Hypothalamus (tissue), 51 donors: ENCODE measurements around the gene ECSCR.
A peak's percentile ranks its signal among the peaks of the same experiment; 100 is the strongest.
"Not testable (repeated sequence)": the region's sequence is repeated elsewhere in the genome, so short reads cannot be mapped to it uniquely, and the experiment has no call there.

ENCODE experiments used
- DNase-seq, 51 donors: peaks; one replicate each; lab custom pipeline; 2025; lab: John Stamatoyannopoulos, UW

Gene ECSCR

DNA sequence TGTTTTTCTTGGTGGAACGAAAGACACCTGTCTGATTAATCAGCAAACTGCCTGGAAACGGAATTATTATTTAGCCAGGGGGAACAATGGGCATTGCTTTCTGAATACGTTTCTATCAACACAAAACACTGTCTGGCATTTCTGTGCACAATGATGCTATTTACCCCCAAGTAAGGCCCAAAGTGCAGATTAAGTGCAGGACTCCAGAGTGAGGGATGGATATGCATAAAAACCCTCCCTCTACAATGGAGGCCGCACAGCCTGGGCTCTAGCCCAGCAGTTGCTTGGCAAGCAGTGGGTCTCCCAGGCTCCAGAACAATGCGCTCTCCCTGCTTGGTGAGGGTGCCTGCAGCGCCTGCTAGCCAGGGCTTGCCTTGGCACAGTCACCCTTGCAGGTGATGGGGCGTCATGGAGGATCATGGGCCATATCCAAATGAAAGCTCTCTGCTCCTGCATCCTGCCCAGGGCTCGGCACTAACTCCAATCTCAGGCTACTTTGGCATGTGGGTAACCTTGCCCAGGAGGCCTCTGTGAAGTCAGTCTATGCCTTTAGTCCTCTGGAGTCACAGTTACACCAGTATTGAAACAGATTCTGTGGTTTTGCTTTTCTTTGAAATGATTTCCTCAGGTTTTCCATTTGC, 47.2 kb downstream of the ECSCR start:
- peak in 49 of 51 donors; percentile 14 to 94 (median 68) for DNase-seq

DNA sequence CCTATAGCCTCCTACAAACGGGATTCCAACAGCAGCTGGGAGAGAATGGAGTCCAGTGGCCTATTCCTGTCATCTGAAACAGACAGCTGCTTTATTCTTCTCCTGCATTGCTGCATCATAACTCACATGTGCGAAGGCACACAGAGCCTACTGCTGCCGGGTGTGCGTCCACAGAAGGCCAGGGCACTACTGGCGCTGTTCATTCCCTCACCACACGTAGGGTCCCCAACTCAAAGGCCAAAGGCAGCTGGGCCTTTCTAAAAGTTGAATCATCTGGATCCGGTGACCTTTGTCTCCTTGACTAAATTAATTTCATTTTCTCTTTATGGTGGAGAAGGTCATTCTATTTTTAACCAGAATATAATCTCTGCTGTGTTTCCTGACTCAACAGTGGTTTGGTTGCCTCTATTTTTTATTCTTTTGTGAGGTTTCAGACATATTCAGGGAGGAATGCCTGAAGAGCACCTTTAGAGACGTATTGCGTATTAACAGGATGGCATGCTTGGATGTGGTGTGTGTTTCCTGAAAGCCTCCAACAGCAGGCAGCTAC, 47.9 kb downstream of the ECSCR start:
- peak in 12 of 51 donors; percentile 19 to 55 (median 39) for DNase-seq

DNA sequence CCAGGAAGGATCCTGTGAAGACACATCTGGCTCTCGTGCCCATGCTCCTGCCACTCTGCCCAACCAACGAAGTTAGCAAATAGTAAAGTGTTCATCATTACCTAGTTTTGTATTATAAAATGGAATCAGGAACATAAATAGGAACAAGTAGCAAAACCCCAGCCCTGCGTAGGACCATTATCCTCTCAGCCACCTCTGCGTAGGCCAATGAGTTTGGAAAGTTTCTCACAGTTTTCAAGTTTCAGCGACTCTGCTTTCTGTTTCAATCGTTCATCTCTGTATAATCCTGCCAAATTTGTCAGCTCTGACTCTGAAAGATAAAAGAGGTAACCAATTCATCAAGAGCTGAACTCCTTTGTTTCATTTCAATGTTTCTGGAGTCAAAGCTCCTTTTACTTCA, 48.6 kb downstream of the ECSCR start:
- DNase-seq = no peak

DNA sequence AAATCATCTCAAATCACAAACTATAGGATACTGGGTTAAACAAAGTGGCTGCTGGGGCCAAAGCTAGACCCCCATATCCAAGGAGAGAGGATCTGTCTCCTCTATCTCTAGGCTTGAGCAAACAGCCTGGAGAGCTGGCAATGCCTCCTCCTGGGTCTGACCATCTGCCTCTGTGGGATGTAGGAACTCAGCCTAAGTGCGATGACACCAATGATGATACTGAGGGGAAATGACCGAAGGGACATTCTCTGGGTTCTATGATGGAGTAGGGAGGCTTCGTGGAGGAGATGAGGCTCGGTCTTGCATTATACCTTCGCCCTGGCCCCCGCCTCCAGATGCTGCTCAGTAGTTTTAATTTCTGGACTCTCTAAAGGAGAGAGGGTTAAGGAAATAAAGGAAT, 49.4 kb downstream of the ECSCR start:
- no peak for DNase-seq

DNA sequence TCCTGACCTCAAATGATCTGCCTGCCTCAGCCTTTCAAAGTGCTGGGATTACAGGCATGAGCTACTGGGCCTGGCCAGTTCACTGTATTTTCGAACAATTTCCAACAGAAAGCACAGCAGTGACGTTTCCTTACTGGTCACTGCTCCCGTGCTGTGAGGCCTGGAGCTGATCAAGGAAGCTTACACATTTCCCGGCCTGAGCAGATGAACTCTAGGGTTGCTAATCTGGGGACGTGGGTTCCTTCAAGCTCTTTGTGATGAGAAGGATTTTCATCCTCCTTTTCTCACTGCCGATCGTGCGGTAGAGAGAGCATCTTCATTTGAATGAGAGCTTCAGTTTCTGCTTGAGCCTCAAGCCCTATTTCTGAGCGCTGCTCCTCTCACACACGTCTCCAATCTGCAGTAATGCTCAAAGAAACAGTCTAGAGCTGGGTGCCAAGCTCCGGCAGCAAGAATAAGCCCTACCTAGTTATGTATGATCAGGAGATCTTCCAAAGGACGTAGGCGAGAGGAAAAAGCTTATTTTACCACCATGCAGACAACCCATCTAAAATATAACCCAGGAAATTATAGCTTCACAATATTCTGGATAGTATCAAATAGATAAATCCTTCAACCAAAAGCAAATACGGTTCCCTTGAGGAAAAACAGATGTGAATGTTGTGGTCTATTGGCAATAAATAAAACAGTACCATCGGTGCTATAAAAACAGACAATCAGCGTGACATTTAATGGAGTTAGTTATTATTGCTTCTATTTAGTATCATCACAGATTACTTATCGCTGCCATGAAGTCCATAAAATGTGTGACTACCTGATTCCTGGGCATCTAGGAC, 51.3 kb downstream of the ECSCR start:
- no peak for DNase-seq

DNA sequence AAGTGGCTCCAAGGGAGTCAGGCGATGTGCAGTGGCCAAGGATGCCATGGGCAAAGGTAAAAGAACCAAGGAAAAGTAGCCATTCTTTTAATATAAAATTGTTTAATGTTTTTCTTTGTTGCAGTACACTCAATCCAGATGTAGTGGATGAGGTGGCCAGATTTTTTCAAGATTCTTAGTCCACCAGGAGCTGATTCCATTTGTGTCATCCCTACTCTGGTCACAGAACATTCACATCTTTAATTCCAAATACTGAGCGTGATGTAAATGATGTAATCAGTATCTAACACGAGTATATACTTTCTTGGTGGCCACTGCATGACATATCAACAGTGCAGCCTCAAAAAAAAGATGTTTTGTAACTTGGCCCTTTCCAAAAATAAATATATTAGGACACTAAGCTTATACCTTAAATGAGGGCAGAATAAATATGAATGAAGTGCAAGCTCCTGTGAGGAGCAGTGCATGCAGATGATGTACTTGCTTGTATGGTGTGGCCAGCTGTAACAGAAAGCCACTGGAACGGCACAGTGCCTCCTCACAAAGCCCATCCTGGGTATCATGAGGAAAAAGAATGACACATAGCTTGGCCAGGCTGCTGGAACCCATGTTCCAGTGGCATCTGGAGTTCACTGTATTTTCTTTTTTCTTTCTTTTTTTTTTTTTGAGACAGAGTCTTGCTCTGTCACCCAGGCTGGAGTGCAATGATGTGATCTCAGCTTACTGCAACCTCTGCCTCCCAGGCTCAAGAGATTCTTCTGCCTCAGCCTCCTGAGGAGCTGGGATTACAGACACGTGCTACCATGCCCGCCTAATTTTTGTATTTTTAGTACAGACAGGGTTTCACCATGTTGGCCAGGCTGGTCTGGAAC, 52.2 kb downstream of the ECSCR start:
- peak in 1 of 51 donors; percentile 18 for DNase-seq

DNA sequence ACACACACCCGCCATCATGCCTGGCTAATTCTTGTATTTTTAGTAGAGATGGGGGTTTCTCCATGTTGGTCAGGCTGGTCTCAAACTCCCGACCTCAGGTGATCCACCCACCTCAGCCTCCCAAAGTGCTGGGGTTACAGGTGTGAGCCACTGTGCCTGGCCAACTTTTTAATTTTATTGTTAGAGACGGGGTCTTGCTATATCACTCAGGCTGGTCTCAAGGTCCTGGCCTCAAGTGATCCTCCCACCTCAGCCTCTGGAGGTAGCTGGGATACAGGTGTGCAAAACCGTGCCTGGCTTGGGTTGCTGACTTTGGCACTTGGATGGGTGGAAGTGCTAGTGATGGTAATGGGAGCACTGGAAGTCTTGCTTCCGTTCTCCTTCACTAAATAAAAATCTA, 53.4 kb downstream of the ECSCR start:
- DNase-seq = not testable (repeated sequence)

DNA sequence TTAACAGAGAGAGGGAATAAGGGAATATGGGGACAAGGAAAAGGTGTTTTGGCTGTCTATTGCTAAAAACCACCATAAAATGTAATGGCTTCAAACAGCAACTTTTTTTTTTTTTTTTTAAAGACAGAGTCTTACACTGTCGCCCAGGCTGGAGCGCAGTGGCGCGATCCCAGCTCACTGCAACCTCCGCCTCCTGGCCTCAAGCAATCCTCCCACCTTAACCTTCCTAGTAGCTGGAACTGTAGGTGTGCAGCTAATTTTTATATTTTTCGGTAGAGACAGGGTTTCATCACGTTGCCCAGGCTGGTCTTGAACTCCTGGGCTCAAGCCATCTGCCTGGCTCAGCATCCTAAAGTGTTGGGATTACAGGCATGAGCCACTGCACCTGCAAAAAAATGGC, 54.4 kb downstream of the ECSCR start:
- DNase-seq = no peak

DNA sequence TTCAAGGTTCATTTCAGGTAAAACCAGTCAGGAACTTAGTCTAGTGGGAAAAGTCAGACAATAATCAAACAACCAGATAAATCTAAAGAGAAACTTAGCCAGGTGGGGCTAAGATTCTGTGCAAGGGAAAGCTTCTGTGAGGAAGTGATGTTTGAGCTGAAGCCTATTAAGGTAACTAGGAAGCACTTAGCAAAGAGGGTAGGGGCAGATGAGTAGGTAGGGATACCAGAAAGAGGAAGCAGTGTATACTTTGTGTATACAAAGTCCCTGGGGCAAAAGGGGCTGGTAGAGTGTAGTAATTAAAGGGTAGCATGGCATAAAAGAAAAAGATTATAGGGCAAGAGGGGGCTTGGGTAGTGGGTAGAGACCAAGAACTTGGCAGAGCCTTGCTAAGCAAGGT, 55.0 kb downstream of the ECSCR start:
- DNase-seq = no peak

DNA sequence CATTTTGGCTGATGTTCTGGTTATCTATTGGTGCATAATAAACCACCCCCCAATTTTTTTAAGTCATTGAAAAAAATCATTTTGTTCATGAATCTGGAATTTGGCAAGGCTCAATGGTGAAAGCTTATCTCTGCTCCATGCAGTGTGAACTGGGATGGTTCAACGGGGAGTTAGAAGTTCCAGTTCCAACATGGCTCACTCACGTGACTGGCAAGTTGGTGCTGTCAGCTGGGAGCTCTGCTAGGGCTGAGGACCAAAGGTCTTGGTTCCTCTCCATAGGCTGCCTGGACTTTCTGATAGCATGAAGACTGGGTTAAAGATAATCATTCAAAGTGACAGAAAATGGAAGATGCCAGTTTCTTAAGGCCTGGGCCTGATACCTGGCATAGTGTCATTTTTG, 55.6 kb downstream of the ECSCR start:
- DNase-seq = no peak

DNA sequence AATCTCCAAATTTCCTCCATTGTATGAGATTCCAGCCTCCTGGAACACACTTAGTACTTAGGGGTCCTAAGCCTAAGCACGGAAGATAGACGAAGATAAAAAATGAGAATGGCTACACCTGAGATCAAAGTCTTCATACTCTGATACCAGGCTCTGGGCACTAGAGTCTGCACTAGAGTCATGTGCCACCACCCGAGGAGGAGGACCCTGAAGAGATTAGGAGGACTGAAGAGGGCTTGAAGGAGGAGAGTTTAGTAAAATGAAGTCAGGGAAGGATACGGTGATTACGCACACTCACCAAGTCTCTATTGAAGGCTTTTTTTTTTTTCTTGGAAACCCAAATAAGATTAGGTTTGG, 58.1 kb downstream of the ECSCR start:
- no peak for DNase-seq

DNA sequence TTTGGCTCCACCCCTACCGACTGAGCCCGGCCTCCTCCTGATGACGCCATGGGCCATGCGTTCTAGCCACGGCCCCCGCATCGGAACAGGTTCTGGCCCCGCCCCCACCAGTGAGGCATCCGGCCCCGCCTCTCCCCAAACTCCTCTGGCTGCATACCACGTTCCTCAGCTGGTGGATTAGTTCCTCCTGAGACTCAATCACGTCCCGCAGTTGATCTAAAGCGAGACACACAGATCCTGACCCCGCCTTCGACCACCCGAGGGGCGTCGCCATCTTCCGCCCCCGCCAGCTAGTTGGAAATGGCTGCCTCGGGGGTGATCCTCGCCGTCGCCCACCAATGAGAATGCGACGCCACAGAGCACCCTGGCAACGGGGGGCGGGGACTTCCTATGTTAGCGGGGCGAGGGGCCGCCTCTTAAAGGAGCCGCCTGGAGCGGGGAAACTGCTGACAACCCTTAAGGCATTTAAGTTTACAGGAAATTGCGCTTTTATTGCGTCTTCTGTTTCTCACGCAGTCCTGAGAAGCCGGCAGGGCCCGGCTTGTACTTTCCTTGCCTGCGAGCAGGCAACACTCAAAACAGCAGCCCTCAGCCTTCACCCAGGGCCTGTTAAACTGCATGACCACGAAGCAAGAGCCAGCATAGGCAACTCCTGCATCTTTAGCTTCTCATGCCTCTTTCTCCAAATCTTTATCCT, 58.6 kb downstream of the ECSCR start, which contains the start of gene SPATA24:
Gene SPATA24 (minus strand): TSS at position 303 of the 697 bp plus-strand sequence. CDS start 29 bp downstream, at position 274.
- DNase-seq = peak; percentile 81 to 100 (median 96)

DNA sequence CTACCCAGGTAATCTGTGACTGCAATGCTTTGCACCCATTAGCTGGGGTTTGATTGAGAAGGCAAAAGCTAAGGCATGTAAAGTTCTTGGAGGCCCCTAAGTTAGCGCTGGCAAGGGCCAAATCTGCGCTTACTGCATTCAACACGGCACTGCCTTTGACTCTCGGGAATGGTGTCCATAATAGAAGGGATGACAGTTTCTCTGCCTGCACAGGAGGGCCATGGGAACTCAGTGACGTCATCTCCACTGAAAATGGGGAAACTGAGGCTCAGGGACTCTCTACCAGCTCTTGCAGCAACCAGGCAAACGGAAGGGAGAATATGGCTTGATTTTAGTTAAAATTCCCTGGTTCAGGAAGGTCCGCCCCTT, 59.1 kb downstream of the ECSCR start:
- DNase-seq = no peak

DNA sequence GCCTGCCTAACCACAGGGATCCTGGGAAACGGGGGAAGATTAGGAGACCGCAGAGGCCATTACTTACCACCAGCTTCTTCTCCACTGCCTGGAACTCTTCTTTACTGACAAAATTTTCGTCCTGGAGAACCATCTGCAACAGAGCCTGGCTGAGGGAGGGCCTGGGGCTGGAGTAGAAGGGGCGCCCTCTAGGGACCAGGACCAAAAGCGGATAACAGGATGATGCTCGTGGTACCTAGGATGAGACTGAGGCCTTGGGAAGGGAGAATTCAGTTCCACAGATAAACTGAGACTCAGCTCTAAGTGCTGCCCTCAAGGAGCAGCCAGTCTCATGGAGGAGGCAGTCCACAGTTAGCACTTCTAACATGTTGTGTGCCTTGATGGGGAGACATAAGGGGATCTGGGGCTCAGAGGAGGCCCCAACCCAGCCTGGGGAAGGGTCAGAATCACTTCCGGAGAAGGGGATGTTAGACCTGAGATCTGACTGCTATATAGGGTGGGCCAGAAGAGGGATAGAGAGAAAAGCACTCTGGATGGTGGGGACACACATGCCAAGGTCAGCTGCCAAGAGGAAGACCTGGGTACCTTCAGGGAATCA, 59.9 kb downstream of the ECSCR start:
- no peak for DNase-seq

DNA sequence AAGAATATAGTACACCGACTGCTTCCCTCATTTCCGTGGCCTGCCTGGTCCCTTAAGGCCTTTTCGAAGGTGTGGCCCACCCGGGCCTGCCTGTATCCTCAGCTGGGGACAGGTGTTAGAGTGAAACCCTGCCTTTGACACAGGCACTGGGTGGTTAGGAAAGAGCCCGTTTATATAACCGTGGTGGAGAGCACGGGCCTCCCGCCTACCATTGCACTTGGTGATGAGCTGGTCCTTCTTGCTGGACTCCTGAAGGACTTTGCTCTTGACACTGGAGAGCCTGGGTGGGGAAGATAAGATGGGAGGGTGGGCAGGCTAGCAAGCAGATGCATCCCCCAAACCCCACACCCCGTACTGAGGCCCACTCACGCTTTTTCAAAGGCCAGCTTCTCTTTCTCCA, 61.0 kb downstream of the ECSCR start:
- no peak for DNase-seq

DNA sequence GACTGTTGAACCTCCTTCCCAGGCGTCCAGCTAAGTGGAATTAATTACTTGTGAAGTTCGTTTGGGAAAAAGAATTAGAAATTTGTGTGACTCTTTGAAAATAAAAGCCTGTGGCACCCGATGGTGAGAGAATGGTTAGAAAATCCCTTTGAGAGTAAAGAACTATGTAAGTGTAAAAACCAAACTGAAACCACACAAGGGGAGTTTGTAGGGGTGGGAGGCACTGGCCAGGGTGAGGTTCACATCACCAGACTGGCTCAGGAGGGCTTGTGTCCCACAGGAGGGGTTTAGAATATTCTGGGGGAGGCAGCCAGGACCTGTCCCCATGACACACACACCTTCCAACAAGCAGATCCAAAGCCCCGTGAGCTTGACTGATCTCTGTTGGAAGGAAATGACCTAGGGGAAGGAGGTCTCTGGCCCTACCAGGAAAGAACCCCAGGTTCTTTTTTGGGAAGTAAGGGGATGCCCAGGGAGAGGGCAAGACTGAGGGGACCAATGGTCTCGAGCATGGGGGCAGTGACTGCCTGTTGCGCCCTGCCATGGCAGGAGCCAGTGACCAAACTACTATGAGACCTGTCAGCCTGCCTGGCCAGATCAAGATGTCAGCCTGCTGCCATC, 62.9 kb downstream of the ECSCR start:
- no peak for DNase-seq
